GM18858 (cell line): Measurements from ENCODE around the gene DLGAP1.

Experiments used
- ATAC-seq: cut with Tn5 transposase; IDR thresholded peaks from one replicate; pipeline ENCODE4 v1.9.1; 2021; ENCODE audit not compliant: unreplicated experiment

Gene DLGAP1

GRCh38 chr18:3669376-3669775 is 785.7 kb downstream of the DLGAP1 start:
- no peak for ATAC-seq

DNA sequence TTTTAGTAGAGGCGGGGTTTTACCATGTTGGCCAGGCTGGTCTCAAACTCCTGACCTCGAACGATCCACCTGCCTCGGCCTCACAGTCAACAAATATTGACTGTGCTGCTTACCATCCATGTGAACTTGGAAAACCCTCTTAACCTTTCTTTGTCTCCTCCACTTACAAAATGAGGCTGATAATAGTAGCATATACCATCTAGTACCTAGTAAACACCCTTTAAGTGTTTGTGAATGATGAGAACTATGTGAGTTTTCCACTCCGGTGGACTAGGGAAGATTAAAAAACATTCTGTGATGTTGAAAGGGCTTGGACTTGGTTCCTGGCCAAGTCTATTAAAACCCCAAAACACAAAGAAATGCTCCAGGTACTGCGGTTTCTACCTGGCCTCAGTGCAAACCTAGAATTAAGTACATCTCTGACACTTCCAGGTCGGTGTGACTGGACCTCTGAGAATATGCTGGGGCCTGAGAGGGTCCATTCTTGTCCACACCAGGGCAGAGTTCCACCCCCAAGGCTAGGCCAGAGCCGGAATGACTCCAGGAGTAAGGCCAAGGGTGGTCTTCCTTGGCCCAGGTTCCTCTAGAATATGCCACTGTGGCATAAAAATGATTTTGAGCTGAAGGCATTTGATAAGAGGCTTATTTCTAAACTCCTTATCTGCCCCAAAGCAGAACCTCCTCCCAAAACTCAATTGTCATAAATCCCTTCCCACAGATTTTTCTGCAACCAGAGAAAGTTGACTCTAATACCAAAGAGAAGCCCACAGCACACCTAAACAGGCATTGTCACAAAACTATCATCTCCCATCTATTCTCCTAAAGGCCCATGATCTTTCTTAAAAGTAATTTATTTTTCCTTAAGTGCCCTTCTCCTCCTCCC is 787.6 kb downstream of the DLGAP1 start:
- ATAC-seq: no peak

DNA sequence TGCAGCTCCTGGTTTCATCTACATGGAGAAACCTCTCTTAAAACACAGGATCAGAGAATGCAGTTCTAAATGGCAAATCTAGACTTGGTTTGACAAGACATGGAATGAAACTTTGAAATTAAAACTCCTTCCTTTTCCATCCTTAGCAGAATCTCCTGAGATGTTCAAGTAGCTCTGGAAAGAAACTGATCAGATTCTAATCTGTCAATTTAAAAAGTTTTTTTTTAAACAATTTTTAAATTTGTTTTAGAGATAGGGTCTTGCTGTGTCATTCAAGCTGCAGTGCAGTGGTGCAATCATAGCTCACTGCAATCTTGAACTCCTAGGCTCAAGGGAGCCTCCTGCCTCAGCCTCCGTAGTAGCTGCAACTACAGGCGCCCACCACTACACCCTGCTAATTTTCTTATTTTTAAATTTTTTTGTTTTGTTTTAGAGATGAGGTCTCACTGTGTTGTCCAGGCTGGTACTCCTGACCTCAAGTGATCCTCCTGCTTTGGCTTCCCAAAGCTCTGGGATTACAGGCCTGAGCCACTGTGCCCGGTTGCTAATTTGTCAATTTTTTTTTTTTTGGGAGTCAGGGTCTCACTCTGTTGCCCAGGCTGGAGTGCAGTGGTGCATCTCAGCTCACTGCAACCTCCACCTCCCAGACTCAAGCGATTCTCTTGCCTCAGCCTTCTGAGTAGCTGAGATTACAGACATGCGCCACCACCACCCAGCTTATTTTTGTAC is 788.4 kb downstream of the DLGAP1 start:
- ATAC-seq: no peak

GRCh38 chr18:3665780-3666525 is 789.2 kb downstream of the DLGAP1 start:
- ATAC-seq: no peak

- ATAC-seq: no peak
These were observed 789.9 kb downstream of the DLGAP1 start for GRCh38 chr18:3665204-3665603.

DNA sequence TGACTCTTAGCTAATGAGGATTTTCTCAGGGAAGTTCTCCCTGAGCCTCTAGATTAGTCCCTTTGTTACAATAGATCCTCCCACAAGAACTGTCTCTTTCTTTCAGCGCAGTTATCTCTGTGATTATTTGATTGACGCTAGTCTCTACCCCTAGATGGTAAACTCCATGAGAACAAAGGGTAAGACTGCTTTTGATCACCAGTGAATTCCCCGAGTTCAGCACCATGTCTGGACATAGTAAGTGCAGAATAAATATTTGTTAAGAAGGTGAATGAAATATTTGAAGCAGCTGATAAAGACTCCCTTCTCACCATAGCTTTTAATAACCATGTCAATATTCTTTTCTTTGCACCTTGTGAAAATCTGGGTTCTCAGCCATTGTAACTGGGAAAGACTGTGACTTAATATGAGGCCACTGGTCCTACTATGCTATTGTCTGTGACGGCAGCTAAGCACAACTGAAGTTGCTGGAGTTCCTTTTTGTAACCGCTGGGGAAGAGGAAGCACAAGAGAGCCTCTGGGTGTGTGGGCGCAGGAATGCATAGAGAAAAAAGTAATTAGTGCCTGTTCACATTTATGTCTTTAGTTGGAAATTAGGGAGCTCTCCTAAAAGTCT is 790.4 kb downstream of the DLGAP1 start:
- ATAC-seq: no peak

DNA sequence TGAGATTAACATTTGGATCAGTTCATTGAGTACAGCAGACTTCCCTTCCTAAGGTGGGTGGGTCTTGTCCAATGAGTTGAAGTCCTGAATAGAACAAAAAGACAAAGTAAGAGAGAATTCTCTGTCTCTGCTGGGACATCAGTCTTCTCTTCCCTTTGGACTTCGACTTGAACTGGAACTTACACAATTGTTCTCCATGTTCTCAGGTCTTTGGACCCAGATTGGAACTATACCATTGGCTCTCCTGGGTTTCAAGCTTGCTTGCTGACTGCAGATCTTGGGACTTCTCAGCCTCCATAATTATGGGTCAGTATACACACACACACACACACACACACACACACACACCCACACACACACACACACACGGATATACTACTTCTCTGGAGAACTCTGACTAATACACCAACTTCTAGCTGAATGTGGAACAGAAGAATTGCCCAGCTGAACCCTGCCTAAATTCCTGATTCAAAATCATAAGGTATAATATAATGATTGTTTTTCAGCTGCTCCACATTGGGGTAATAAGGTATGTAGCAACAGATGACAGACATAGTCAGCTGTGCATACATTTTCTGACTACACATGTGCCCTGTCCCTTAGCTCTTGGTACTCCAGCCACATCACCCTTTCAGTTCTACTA is 791.1 kb downstream of the DLGAP1 start:
- no peak for ATAC-seq

GRCh38 chr18:3661989-3662388 is 793.1 kb downstream of the DLGAP1 start:
- ATAC-seq: no peak

- no peak for ATAC-seq
These were observed 794.2 kb downstream of the DLGAP1 start for GRCh38 chr18:3660739-3661515.

DNA sequence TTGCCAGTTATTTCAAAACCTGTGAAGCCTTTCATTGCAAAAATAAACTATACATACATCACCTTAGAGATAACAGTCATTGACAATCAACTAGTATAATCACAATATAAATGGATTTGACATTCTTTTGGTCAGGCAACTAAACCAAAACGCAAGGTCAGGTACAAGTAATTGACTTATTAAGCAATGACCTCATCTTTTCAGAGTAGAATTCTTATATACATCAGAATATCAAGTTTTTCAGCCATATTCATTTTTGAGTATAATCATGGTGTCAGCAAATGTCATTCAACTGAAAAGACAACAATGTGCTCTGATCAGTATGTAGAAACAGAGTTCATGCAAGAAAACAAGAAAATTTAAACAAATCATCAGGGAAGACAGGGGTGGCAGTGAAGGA is 796.6 kb downstream of the DLGAP1 start:
- no peak for ATAC-seq

GRCh38 chr18:3655254-3656050 is 799.7 kb downstream of the DLGAP1 start:
- ATAC-seq: no peak

GRCh38 chr18:3654442-3655253 is 800.5 kb downstream of the DLGAP1 start:
- ATAC-seq: no peak

DNA sequence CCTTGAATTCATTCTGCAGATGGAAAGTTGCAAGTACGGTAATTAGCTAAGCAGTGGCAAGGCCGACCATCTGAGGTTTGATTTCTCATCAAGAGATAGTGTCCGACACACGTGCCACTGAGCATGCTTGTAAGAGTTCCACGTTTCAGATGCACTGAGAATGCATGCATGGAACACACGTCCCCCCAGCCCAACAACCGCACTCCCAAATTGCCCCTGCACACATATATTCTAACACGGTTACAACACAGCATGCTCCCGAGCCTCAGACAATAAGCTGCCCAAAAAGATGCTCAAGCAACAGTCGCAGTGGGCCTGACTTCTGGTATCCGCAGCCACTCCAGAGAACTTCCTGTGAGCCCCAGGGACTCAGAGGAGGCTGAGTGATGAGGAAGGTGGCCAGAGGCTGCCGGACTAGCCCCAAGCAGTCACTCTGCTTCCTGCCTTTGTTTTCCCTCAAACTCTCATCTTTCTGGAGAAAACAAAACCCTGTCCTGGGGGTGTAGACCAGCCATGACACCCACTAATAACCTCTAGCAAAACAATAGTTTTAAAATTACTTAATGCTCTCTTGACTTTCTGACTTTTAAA is 801.2 kb downstream of the DLGAP1 start:
- no peak for ATAC-seq

GRCh38 chr18:3653263-3653850 is 801.8 kb downstream of the DLGAP1 start:
- ATAC-seq: no peak

GRCh38 chr18:3652380-3653262 is 802.5 kb downstream of the DLGAP1 start:
- ATAC-seq: no peak

DNA sequence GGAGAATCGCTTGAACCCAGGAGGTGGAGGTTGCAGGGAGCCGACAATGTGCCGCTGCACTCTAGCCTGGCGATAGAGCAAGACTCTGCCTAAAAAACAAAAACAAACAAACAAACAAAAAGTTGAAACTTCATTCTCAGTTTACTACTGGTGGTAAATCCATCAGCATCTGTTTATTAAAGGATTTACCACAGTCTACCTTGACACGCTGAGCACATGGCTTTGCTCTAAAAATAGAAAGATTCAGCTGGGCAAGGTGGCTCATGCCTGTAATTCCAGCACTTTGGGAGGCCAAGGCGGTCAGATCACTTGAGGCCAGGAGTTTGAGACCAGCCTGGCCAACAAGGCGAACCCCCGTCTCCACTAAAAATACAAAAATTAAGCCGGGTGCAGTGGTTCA is 803.8 kb downstream of the DLGAP1 start:
- no peak for ATAC-seq
